ENCODE results near the gene NCR3LG1.

NCR3LG1 gene

DNA sequence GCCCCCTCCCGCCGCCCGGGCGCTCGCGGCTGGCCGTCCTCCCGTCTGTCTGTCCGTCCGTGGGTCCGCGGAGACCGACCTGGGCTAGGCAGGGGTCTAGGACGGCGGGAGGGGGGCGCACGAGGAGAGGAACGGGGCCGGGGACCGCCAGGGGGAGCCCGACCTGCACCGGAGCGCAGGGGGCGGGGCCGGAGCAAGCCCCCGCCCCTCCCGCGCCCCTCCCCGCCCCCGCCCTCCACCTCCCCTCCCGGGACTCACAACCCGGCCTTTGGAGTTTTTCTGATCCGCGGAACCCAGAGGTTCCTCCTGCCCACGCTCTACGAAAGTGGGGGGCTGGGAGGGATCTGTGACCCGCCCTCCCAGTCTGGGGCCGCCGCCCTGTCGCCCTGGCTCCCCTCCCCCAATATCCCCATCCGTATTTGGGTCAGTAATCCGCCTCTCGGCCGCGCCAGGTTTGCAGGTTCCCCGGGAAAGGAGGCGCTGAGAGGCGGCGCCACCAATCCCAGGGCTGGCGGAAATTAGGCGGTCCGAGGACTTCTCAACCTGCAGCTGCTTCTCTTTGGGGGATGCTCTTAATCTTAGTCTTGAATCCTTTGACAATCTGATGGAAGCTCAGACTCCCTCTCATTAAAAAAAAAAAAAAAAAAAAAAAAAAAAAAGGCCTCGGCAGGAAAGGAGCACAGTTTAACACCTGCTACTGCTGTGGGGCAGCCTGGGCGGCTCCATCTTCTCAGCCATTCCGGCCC is 37.8 kb downstream of the NCR3LG1 start:
- DNase-seq (ENCODE audit: low read depth, low spot score): no peak
- TF ChIP-seq, protein P1, sequence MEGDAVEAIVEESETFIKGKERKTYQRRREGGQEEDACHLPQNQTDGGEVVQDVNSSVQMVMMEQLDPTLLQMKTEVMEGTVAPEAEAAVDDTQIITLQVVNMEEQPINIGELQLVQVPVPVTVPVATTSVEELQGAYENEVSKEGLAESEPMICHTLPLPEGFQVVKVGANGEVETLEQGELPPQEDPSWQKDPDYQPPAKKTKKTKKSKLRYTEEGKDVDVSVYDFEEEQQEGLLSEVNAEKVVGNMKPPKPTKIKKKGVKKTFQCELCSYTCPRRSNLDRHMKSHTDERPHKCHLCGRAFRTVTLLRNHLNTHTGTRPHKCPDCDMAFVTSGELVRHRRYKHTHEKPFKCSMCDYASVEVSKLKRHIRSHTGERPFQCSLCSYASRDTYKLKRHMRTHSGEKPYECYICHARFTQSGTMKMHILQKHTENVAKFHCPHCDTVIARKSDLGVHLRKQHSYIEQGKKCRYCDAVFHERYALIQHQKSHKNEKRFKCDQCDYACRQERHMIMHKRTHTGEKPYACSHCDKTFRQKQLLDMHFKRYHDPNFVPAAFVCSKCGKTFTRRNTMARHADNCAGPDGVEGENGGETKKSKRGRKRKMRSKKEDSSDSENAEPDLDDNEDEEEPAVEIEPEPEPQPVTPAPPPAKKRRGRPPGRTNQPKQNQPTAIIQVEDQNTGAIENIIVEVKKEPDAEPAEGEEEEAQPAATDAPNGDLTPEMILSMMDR (IDR thresholded peaks at IDR 0.05; ENCODE audit: insufficient read depth, low read length, missing control alignments): peak; percentile 70
- POLR2A ChIA-PET: no interaction called here

DNA sequence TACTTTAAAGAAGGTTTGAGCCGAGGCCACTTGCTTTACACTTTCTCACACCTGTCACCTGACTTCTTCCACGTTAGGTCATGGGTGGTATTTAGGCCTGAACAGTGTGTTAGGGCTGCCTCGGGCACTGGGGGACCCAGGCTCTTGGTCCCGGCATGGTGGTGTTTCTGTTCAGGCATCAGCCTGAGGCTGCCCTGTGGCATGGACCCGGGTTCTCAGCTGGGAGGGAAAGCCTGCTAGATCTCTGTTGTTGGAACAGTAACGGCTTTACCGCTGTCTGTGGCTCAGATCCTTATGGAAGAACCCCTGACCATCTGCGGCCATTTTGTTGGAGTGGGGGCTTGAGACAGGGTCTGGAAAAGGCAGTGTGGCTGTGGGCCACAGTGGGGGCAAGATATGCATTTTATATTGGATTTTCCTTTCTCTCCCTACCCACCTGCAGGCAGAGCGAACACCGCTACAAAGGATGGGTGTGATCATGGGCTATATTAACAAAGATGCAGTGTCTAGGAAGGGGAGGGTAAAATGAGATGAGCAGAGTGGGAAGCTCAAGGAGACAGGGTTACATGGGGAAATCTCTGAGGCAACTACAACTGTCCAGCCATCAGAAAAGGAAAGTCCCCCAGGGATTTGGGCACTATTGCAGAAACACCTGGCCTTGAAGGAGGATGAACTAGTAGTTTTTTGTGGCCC is 38.5 kb downstream of the NCR3LG1 start:
- no peak overlapping the region for H3K4me3 ChIP-seq (ENCODE audit: low read depth, low read length)
- ChIA-PET CTCF (interaction anchor here (0.7 to 2.7 kb wide), 3 partner anchors 12 to 160 kb away, joined by 3 to 8 read pairs (median 6); no protein-coding TSS in a partner anchor), POLR2A (no interaction called here)
- TF ChIP-seq, protein P1 (IDR thresholded peaks at IDR 0.05; ENCODE audit: insufficient read depth, low read length, missing control alignments): no peak
- DNase-seq (ENCODE audit: low read depth, low spot score): no peak

More for the DNA sequence above, 37.8 kb downstream of the NCR3LG1 start:
- H3K4me3 ChIP-seq (ENCODE audit: low read depth, low read length): peak overlapping the region; percentile 34
- CTCF ChIA-PET: interaction anchor here (0.9 to 2.7 kb wide), 4 partner anchors 11 to 216 kb away, joined by 3 to 10 read pairs (median 7); no protein-coding TSS in a partner anchor

DNA sequence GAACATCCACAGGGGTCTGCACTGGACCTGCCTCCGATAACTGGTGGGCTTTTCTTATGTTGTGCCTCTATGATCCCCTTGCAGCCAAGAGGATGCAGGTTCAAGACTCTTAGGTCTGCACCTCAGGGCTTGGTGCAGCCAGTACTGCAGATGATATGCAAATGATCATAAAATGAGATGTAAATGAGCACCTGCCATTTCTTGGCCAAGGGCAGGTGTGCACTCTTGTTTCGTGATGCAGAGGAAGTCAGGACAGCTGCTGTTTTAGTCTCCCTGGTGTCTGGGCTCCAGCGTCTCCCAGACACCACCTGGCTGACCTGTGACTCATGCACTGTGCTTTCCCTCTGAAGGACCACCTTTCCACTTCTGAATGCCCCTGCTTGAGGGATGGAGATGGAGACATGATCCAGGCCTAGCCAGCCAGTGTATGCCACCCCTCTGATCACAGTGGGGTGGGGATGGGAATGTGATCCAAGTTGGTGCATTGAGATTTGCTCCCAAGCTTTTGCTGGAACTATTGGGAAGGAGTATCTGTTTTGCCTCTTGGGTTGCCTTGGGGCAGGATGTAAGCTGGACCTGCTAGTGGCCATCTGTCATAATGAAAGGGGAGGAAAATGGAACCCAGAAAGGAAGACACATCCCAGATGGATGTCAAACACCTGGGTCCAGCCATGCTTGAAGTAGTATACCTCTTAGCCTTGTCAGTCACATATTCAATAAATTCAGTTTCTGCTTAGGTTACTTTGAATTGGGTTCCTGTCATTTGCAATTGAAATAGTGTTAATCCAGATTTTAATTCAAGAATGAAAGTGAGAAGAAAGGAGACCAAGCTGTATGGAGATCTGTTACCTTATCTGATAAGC is 40.1 kb downstream of the NCR3LG1 start:
- POLR2A ChIA-PET: no interaction called here
- no peak overlapping the region for H3K4me3 ChIP-seq (ENCODE audit: low read depth, low read length)
- CTCF ChIA-PET: interaction anchor here (1.4 to 2.3 kb wide), 3 partner anchors 8 to 13 kb away, joined by 4 to 20 read pairs (median 6); no protein-coding TSS in a partner anchor
- TF ChIP-seq, protein P1 (IDR thresholded peaks at IDR 0.05; ENCODE audit: insufficient read depth, low read length, missing control alignments): no peak
- no peak for DNase-seq (ENCODE audit: low read depth, low spot score)

DNA sequence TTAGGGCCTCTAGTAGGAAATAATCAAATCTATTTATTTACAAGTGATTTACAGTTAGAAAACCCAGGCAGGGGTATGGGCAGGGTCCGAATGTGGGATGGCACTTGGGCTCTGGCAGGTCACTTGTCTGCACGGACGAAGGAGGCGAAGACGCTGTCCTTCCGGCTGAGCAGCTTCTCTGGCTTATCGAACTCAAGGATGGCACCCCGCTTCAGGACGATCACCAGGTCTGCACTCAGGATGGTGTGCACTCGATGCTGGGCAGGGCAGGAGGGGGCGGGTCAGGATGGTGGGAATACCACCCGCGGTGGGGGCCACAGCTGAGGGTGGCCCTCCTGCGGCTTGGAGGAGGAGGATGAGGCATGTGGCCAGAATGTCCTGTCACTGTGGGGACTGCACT is 41.3 kb downstream of the NCR3LG1 start:
- ChIA-PET POLR2A (no interaction called here), CTCF (interaction anchor here (1.4 to 2.3 kb wide), 4 partner anchors 8 to 112 kb away, joined by 4 to 20 read pairs (median 6); no protein-coding TSS in a partner anchor)
- no peak overlapping the region for H3K4me3 ChIP-seq (ENCODE audit: low read depth, low read length)
- TF ChIP-seq, protein P1 (IDR thresholded peaks at IDR 0.05; ENCODE audit: insufficient read depth, low read length, missing control alignments): no peak
- no peak for DNase-seq (ENCODE audit: low read depth, low spot score)

DNA sequence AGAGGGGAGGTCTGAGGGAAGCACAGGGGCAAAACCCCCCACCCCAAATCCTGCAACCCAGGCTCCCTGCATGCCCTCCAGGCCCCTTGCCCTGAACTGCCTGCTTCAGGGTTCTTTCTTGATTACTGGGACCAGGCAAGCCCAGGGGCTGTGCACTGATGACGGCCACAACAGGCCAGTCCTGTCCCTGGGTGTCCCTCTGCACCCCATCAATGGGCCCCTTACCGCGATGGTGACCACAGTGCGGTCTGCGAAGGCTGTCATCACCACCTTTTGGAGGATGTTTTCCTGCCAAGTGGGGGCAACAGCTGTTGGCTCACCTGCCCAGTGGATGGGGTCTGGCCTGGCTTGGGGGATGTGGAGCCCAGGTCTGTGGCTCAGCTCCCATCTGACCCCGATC is 41.9 kb downstream of the NCR3LG1 start:
- POLR2A ChIA-PET: no interaction called here
- DNase-seq (ENCODE audit: low read depth, low spot score): no peak
- CTCF ChIA-PET: interaction anchor here (0.8 to 2.3 kb wide), 3 partner anchors 9 to 114 kb away, joined by 3 to 20 read pairs (median 5); no protein-coding TSS in a partner anchor

More for the DNA sequence above, 41.9 kb downstream of the NCR3LG1 start:
- TF ChIP-seq, protein P1 (IDR thresholded peaks at IDR 0.05; ENCODE audit: insufficient read depth, low read length, missing control alignments): no peak
- no peak overlapping the region for H3K4me3 ChIP-seq (ENCODE audit: low read depth, low read length)
